ENCODE measurements around the gene FBXW9.
"Not testable (repeated sequence)": the region's sequence is repeated elsewhere in the genome, so short reads cannot be mapped to it uniquely, and the experiment has no call there.

FBXW9 gene

DNA sequence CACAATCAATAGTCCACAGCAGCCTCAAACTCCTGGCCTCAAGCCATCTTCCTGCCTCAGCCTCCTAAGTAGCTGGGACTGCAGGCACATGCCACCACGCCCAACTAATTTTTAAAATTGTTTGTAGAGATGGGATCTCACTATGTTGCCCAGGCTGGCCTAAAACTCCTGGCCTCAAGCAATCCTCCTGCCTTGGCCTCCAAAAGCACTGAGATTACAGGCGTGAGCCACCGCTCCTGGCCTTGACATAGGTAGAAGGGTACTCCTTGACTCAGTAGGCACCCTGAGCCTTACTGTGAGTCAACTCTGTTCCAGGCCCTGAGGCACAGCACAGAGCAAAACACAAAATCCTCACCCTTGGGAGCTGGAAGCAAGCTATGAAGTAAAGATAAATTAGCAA is 19.5 kb upstream of the FBXW9 start:
- no peak overlapping the region for H3K27ac ChIP-seq
- peaks cover 33% of the 10 kb centered on the region for H3K4me1 ChIP-seq (ENCODE audit: low read depth, poor library complexity, severe bottlenecking)
- no peak overlapping the region for H3K4me2 ChIP-seq
- TF ChIP-seq, protein P1, sequence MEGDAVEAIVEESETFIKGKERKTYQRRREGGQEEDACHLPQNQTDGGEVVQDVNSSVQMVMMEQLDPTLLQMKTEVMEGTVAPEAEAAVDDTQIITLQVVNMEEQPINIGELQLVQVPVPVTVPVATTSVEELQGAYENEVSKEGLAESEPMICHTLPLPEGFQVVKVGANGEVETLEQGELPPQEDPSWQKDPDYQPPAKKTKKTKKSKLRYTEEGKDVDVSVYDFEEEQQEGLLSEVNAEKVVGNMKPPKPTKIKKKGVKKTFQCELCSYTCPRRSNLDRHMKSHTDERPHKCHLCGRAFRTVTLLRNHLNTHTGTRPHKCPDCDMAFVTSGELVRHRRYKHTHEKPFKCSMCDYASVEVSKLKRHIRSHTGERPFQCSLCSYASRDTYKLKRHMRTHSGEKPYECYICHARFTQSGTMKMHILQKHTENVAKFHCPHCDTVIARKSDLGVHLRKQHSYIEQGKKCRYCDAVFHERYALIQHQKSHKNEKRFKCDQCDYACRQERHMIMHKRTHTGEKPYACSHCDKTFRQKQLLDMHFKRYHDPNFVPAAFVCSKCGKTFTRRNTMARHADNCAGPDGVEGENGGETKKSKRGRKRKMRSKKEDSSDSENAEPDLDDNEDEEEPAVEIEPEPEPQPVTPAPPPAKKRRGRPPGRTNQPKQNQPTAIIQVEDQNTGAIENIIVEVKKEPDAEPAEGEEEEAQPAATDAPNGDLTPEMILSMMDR (conservative IDR thresholded peaks at IDR 0.05; ENCODE audit: low read depth, low read length): no peak
- peaks cover 37% of the 10 kb centered on the region for H3K79me2 ChIP-seq (ENCODE audit: insufficient read depth, low read depth)
- H3K36me3 ChIP-seq (ENCODE audit: insufficient read depth): peaks cover 13% of the 10 kb centered on the region; the same call in 1 of the 2 replicates
- H3K27me3 ChIP-seq (ENCODE audit: insufficient read depth, low read depth): no peaks in the 10 kb centered on the region
- no peak overlapping the region for H2AFZ ChIP-seq (ENCODE audit: low read depth)
- H3K9ac ChIP-seq: no peak overlapping the region
- H4K20me1 ChIP-seq (ENCODE audit: insufficient read depth): no peaks in the 10 kb centered on the region
- H3K4me3 ChIP-seq (IDR thresholded peaks at IDR 0.05; ENCODE audit: insufficient read depth, low read depth, low read length): no peak overlapping the region

DNA sequence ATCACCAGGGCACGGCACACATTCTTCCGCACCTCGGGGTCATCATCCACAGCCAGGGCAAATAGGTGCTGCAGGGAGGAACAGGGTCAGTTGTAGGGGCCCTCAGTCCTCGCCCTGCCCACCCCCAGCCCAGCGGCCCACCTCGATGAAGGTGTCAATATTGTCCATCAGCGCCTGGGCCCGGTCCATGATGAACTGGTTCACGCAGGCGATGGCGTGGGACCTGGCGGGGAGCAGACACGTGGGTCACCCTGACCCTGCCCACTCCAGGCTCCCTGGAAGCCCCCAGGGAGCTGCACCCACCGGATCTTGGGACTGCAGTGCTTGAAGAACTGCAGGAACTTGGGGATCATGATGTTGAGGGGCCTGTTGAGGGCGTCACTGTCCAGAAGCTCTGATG is 18.7 kb upstream of the FBXW9 start:
- H3K79me2 ChIP-seq (ENCODE audit: insufficient read depth, low read depth): peaks cover 29% of the 10 kb centered on the region
- H3K4me1 ChIP-seq (ENCODE audit: low read depth, poor library complexity, severe bottlenecking): peaks cover 29% of the 10 kb centered on the region
- H3K27me3 ChIP-seq (ENCODE audit: insufficient read depth, low read depth): no peaks in the 10 kb centered on the region
- H3K36me3 ChIP-seq (ENCODE audit: insufficient read depth): peaks cover 17% of the 10 kb centered on the region; the same call in 1 of the 2 replicates
- no peak overlapping the region for H3K9ac ChIP-seq
- H3K4me2 ChIP-seq: no peak overlapping the region
- no peak overlapping the region for H2AFZ ChIP-seq (ENCODE audit: low read depth)
- TF ChIP-seq, protein P1 (conservative IDR thresholded peaks at IDR 0.05; ENCODE audit: low read depth, low read length): no peak
- H3K4me3 ChIP-seq (IDR thresholded peaks at IDR 0.05; ENCODE audit: insufficient read depth, low read depth, low read length): no peak overlapping the region
- no peaks in the 10 kb centered on the region for H4K20me1 ChIP-seq (ENCODE audit: insufficient read depth)
- H3K27ac ChIP-seq: no peak overlapping the region

DNA sequence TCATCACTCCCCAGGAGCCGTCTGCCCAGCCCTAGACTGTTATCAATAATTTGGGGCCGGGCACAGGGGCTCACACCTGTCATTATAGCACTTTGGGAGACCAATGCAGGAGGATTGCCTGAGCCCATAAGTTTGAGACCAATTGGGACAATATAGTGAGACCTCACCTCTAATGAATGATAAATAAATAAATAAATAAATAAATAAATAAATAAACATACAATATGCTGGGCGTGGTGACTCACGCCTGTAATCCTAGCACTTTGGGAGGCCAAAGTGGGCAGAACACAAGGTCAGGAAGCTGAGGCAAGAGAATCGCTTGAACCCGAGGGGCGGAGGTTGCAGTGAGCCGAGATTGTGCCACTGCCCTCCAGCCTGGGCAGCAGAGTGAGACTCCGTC is 16.9 kb upstream of the FBXW9 start:
- not testable (repeated sequence) for H3K9ac ChIP-seq; H3K27me3 ChIP-seq (ENCODE audit: insufficient read depth, low read depth); H3K27ac ChIP-seq; H4K20me1 ChIP-seq (ENCODE audit: insufficient read depth); H2AFZ ChIP-seq (ENCODE audit: low read depth); H3K4me2 ChIP-seq; H3K4me3 ChIP-seq (IDR thresholded peaks at IDR 0.05; ENCODE audit: insufficient read depth, low read depth, low read length)
- Histone ChIP-seq H3K4me1 (ENCODE audit: low read depth, poor library complexity, severe bottlenecking) (peaks cover 15% of the 10 kb centered on the region), H3K79me2 (ENCODE audit: insufficient read depth, low read depth) (peaks cover 11% of the 10 kb centered on the region; the same call in 1 of the 2 replicates), H3K36me3 (ENCODE audit: insufficient read depth) (peaks cover 12% of the 10 kb centered on the region; the same call in 1 of the 2 replicates)

DNA sequence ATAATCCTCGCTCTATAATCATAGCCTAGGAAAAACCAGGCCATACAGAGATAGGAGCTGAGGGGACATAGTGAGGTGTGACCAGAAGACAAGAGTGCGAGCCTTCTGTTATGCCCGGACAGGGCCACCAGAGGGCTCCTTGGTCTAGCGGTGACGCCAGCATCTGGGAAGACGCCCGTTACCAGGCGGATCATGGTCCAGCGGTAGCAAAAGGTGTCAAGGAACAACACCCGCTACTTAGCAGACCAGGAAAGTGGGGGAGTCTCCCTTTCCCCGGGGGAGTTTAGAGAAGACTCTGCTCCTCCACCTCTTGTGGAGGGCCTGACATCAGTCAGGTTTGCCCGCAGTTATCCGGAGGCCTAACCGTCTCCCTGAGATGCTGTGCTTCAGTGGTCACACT is 15.6 kb upstream of the FBXW9 start:
- not testable (repeated sequence) for H2AFZ ChIP-seq (ENCODE audit: low read depth); H4K20me1 ChIP-seq (ENCODE audit: insufficient read depth); H3K4me2 ChIP-seq; H3K79me2 ChIP-seq (ENCODE audit: insufficient read depth, low read depth); H3K9ac ChIP-seq; H3K4me1 ChIP-seq (ENCODE audit: low read depth, poor library complexity, severe bottlenecking); H3K27me3 ChIP-seq (ENCODE audit: insufficient read depth, low read depth); H3K4me3 ChIP-seq (IDR thresholded peaks at IDR 0.05; ENCODE audit: insufficient read depth, low read depth, low read length); H3K27ac ChIP-seq
- TF ChIP-seq, protein P1 (conservative IDR thresholded peaks at IDR 0.05; ENCODE audit: low read depth, low read length): 0 out of 2 replicates have a peak, but pooled peaks have one; percentile 24
- peaks cover 10% of the 10 kb centered on the region; the same call in 1 of the 2 replicates for H3K36me3 ChIP-seq (ENCODE audit: insufficient read depth)

DNA sequence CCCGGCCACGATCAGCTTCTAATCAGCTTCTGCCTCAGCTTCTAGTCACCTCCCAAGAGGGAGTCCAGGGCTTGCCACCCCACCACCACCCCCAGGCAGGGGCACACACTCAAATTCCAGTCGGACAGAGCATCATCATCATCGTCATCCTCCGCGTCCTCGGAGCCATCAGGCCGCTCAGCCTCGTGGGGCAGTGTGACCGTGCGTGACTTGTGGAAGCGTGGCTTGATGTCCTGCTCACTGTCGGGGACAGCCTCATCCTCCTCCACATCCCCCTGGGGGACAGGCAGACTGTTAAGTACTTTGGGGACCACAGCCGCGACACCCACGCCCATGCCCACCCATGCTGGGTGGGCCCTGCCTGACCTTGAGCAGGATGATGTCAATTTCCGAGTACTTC is 14.8 kb upstream of the FBXW9 start:
- H3K27ac ChIP-seq: no peak overlapping the region
- no peaks in the 10 kb centered on the region for H3K4me1 ChIP-seq (ENCODE audit: low read depth, poor library complexity, severe bottlenecking)
- H2AFZ ChIP-seq (ENCODE audit: low read depth): no peak overlapping the region
- no peaks in the 10 kb centered on the region for H3K79me2 ChIP-seq (ENCODE audit: insufficient read depth, low read depth)
- TF ChIP-seq, protein P1 (conservative IDR thresholded peaks at IDR 0.05; ENCODE audit: low read depth, low read length): no peak
- no peaks in the 10 kb centered on the region for H3K27me3 ChIP-seq (ENCODE audit: insufficient read depth, low read depth)
- no peak overlapping the region for H3K4me3 ChIP-seq (IDR thresholded peaks at IDR 0.05; ENCODE audit: insufficient read depth, low read depth, low read length)
- no peak overlapping the region for H3K9ac ChIP-seq
- H3K4me2 ChIP-seq: no peak overlapping the region
- H3K36me3 ChIP-seq (ENCODE audit: insufficient read depth): peaks cover 10% of the 10 kb centered on the region; the same call in 1 of the 2 replicates
- no peaks in the 10 kb centered on the region for H4K20me1 ChIP-seq (ENCODE audit: insufficient read depth)

Data from KMS-11 (cell line).